AG09309 (cell line): ENCODE results near the gene PEMT.

Experiments used
- DNase-seq: peaks from one replicate; pipeline ENCODE4 v3.0.0-alpha.2; 2010; ENCODE audit warnings: low read depth
- H3K4me3 ChIP-seq: 2 replicates; pipeline ENCODE4 v1.5.1; 2011; ENCODE audit warnings: mild to moderate bottlenecking, low read depth, low read length, moderate library complexity; ENCODE audit not compliant: control insufficient read depth
- CTCF ChIP-seq: IDR thresholded peaks from 2 replicates; pipeline ENCODE4 v1.5.1; 2011; ENCODE audit warnings: mild to moderate bottlenecking, low read depth, low read length, inconsistent platforms; ENCODE audit not compliant: insufficient read depth, control insufficient read depth; ENCODE audit errors: missing control alignments

PEMT gene

GRCh38 chr17:17533901-17534441 is 57.5 kb downstream of the PEMT start:
- TF ChIP-seq CTCF, result no peak
- DNase-seq, result no peak

GRCh38 chr17:17532991-17533390 is 58.5 kb downstream of the PEMT start:
- DNase-seq, result no peak
- no peak for TF ChIP-seq CTCF
- H3K4me3 ChIP-seq, result no peak overlapping the region

More at GRCh38 chr17:17533901-17534441, 57.5 kb downstream of the PEMT start:
- no peak overlapping the region for H3K4me3 ChIP-seq

- H3K4me3 ChIP-seq, result no peak overlapping the region
- DNase-seq, result no peak
- no peak for TF ChIP-seq CTCF
These were observed 60.4 kb downstream of the PEMT start for GRCh38 chr17:17531156-17531555.

DNA sequence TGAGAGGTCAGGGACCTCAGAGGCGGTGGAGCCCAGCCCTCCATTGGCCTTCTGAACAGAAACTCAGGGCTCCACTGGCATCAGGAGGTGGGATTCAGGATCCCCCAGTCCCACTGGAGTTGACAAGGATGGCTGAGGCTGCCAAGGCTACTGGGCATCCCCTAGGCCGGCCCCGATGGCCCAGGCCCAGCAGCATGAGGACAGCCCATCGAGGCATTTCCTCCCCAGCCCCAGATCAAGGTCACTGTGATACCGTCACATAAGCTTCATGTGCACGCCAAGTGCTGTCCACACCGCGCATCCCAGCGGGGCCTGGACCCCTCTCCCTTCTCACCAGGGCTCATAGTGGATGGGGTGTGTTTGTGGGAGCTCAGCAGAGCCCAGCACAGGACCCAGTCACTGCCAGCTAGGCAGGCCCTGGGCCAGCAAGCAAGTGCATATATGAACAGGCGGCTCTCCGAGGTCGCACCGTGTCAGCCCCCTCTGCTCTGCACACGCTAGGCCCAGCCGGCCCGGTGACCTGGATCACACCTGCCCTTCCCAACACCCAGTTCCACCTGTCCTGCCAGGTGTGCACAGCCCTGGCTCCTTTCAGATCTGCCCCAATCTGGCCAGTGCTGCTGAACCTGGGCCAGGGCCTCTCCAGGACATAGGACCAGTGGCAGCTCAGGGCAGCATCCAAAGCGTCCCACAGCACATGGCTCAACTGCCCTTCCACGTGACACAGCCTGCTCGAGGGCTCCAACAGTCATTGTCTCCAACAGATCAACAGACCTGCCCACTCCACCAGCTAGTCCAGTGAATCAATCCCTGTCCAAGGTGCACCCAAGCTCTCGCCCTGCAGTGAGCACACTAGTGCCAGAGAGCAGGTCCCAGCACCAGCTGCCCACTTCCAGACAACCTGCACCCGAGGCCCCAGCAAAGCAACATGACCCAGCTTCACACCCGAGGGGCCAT is 62.5 kb downstream of the PEMT start:
- DNase-seq, result no peak
- H3K4me3 ChIP-seq, result no peak overlapping the region
- no peak for TF ChIP-seq CTCF

DNA sequence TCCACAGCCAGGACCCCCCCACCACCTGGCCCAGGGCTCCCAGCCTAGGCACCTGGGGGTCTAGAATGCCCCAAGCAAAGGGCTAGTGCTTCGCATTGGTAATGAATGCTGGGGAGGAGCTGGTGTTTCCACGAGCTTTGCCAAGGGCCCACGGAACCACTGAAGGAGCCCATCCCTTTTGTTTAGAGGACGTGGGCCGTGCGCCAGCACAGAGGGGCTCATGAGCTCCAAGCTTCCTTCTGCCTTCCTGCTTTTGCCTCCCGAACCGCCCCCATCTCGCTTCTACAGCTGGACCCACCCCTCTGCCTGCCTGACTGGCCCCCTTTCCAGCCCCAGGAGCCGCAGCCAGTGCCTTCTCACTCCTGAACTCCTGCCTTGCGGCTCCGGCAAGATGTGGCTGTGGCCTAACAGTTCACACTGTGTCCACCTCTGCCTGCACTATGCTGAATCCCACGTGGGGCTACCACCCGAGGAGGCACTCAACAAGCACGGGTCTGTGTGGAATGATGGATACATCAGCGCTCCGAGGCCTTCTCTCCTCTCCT is 63.5 kb downstream of the PEMT start:
- no peak overlapping the region for H3K4me3 ChIP-seq
- no peak for DNase-seq
- TF ChIP-seq CTCF, result no peak

DNA sequence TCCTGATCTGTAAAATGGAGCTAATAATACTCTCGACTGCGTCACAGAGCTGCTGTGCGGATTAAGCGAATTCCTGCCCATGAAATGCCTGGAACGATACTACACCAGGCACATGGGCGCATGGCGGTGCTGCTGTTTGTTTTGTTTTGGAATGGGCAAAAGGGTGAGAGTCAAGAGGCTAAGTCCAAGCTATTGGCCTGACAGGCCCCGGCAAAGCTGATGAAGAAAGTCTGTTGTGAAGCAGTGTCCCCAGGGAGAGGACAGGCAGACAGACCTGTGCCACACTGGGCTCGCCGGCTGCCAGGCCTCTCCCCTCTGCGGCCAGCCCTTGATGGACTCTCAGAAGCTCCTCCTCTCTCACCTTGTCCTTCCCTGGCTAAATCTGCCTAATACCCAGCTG is 64.0 kb downstream of the PEMT start:
- DNase-seq, result no peak
- no peak overlapping the region for H3K4me3 ChIP-seq
- TF ChIP-seq CTCF, result no peak
